B cell (primary cell): Measurements from ENCODE around the gene UBR1. TPM values are rescaled to one million over a fixed set of nuclear protein-coding genes. Genes with fewer than 3 reads are reported as not detected.

Source experiments
- ATAC-seq: fragments of 200-7000 bp; cut with Tn5 transposase; one replicate; pipeline ENCODE4 v1.10.0; 2021; ENCODE audit warnings: low read depth, mild to moderate bottlenecking, moderate number of reproducible peaks, moderate library complexity
- CTCF ChIA-PET: fragments of 350-600 bp; sonication (Branson Sonifier 250); formaldehyde crosslinking; loops from one replicate; lab custom pipeline; 2021; ENCODE audit warnings: antibody characterized with exemption, inconsistent platforms; lab: Charles Lee
- POLR2A ChIA-PET: fragments of 350-600 bp; sonication (Branson Sonifier 250); formaldehyde crosslinking; loops from one replicate; lab custom pipeline; 2021; ENCODE audit warnings: antibody characterized with exemption; lab: Charles Lee
- DNase-seq: peaks from one replicate; pipeline ENCODE4 v3.0.0; 2013
- H2AFZ ChIP-seq: 2 replicates; pipeline ENCODE4 v1.6.1; 2012; ENCODE audit warnings: mild to moderate bottlenecking, low read depth, low read length; ENCODE audit not compliant: insufficient read depth, poor library complexity, severe bottlenecking
- H3K27ac ChIP-seq, 2 donors: 1 replicate in 1 of 2; 2 replicates in 1 of 2; pipeline ENCODE4 v1.5.1; 2012 to 2013; ENCODE audit warnings: low read length in 2 of 2, mild to moderate bottlenecking in 2 of 2, moderate library complexity in 1 of 2
- H3K27me3 ChIP-seq, 4 experiments: fragments of 200-600 bp in 1 of 4; sonication (generic) in 1 of 4; replicated peaks in 1 of 4; 1 replicate in 2 of 4; 2 replicates in 2 of 4; pipeline versions ENCODE4 v1.6.1 to v1.7.0; 2013 to 2016; ENCODE audit warnings: low read length in 3 of 4, mild to moderate bottlenecking in 2 of 4, mixed read lengths in 1 of 4, moderate library complexity in 1 of 4; ENCODE audit not compliant: insufficient read depth in 4 of 4, control insufficient read depth in 3 of 4; ENCODE audit errors: control extremely low read depth in 1 of 4
- H3K36me3 ChIP-seq, 2 experiments: replicated peaks in 1 of 2; 1 replicate in 1 of 2; 2 replicates in 1 of 2; pipeline versions ENCODE4 v1.6.1 to v1.7.1; 2013; ENCODE audit warnings: low read length in 1 of 2; ENCODE audit not compliant: insufficient read depth in 2 of 2, control insufficient read depth in 1 of 2; ENCODE audit errors: control extremely low read depth in 1 of 2, extremely low read depth in 1 of 2
- H3K4me1 ChIP-seq, 2 donors: fragments of 200-600 bp in 1 of 2; sonication (generic) in 1 of 2; 1 replicate in 1 of 2; 2 replicates in 1 of 2; pipeline versions ENCODE4 v1.5.1 to v1.6.1; 2013 to 2017; ENCODE audit warnings: low read length in 2 of 2; ENCODE audit not compliant: control insufficient read depth in 2 of 2, insufficient read depth in 2 of 2
- H3K4me2 ChIP-seq: replicated peaks from 2 replicates; pipeline ENCODE3; 2012; ENCODE audit warnings: mild to moderate bottlenecking, low read depth, low read length; ENCODE audit not compliant: poor library complexity, severe bottlenecking
- H3K4me3 ChIP-seq, 5 experiments: fragments of 200-600 bp in 1 of 5; sonication (generic) in 1 of 5; 1 replicate in 3 of 5; 2 replicates in 2 of 5; pipeline versions ENCODE4 v1.5.1 to v1.7.0; 2011 to 2016; ENCODE audit warnings: low read length in 4 of 5, mild to moderate bottlenecking in 4 of 5, low read depth in 2 of 5, control low read depth in 1 of 5, moderate library complexity in 1 of 5; ENCODE audit not compliant: insufficient read depth in 1 of 5; ENCODE audit errors: control extremely low read depth in 1 of 5, extremely low read depth in 1 of 5
- H3K79me2 ChIP-seq: fragments of 200-600 bp; sonication (generic); one replicate; pipeline ENCODE4 v1.6.0; 2016; ENCODE audit warnings: low read length; ENCODE audit not compliant: control insufficient read depth, insufficient read depth
- H3K9ac ChIP-seq: fragments of 200-600 bp; sonication (generic); 2 replicates; pipeline ENCODE4 v1.6.1; 2017; ENCODE audit warnings: mild to moderate bottlenecking, low read length, moderate library complexity
- H3K9me3 ChIP-seq, 3 donors: one replicate each; pipeline versions ENCODE4 v1.6.1 to v1.7.1; 2013; ENCODE audit warnings: low read length in 2 of 3; ENCODE audit not compliant: control insufficient read depth in 2 of 3, insufficient read depth in 1 of 3; ENCODE audit errors: control extremely low read depth in 1 of 3
- H4K20me1 ChIP-seq: 2 replicates; pipeline ENCODE4 v1.6.0; 2012; ENCODE audit warnings: mild to moderate bottlenecking, low read length; ENCODE audit not compliant: insufficient read depth, control insufficient read depth, poor library complexity, severe bottlenecking
- H3K27ac Mint-ChIP-seq: one replicate; pipeline ENCODE4 v1.8.0; 2021; ENCODE audit warnings: mixed read lengths
- H3K27me3 Mint-ChIP-seq: one replicate; pipeline ENCODE4 v1.8.0; 2021; ENCODE audit warnings: mixed read lengths
- H3K4me1 Mint-ChIP-seq: one replicate; pipeline ENCODE4 v1.8.0; 2021; ENCODE audit warnings: mixed read lengths
- H3K4me3 Mint-ChIP-seq: one replicate; pipeline ENCODE4 v1.8.0; 2021; ENCODE audit warnings: mixed read lengths
- H3K9me3 Mint-ChIP-seq: one replicate; pipeline ENCODE4 v1.8.0; 2022; ENCODE audit warnings: mixed read lengths; ENCODE audit not compliant: insufficient read depth
- EZH2 ChIP-seq: IDR thresholded peaks from 2 replicates; pipeline ENCODE4 v1.6.1; 2012; ENCODE audit warnings: borderline replicate concordance, low read depth, mild to moderate bottlenecking, moderate library complexity, low read length; ENCODE audit not compliant: insufficient read depth, poor library complexity, severe bottlenecking
- WGBS: methylation state at CpG from one replicate; pipeline ENCODE4 v1.1.5; 2013; ENCODE audit warnings: missing lambda C conversion rate; ENCODE audit not compliant: insufficient coverage; 5-methylcytosine and 5-hydroxymethylcytosine counted together
- intact Hi-C: fragments of 100-400 bp; cut with micrococcal nuclease; formaldehyde crosslinking; loops from one replicate; pipeline ENCODE4 v1.10.0; 2022
- polyA plus RNA-seq: library from polyadenylated mRNA; depleted of rRNA; stranded (reverse); fragments of >200 nt; gene quantifications from 2 replicates; pipeline ENCODE4 v1.2.3, GENCODE V29; 2012
- total RNA-seq, 2 donors: library from RNA; stranded (reverse); fragments of 120-200 nt in 1 of 2; gene quantifications; 1 replicate in 1 of 2; 2 replicates in 1 of 2; pipeline versions ENCODE4 v1.2.3 to v1.2.4, GENCODE V29; 2013 to 2022
- TF ChIP-seq, protein P1 (sequence below): fragments of 200-600 bp; IDR thresholded peaks from one replicate; pipeline ENCODE4 v1.8.0; 2022; ENCODE audit warnings: antibody characterized with exemption, mild to moderate bottlenecking

Gene UBR1
- total and polyA plus RNA-seq, 2 donors (not counting 1 experiment from before 2014, with no cell fraction given): 9.7 to 66.7 TPM

DNA sequence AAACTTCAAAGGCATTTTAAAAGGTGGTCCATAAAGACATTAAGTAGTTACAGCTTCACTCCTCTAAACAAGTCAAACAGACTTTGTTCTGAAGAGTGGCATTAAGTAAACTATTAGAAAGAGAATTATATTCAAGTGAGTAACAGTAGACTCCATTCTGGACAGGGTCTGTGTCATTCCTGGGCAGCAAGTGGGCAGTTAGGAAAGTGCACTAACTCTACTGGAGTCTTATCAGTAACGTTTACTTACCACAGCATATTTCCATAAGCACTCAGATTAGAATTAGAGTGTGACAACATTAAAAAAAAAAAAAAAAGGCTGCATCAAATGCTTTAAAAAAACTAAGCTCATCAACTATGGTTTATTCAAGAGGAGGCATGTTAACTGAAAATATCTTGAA lies 10.6 kb downstream of the UBR1 start:
- peaks cover 42% of the 10 kb centered on the region for H3K4me1 Mint-ChIP-seq
- no peak overlapping the region for H3K4me3 Mint-ChIP-seq
- no peak overlapping the region for H3K27ac Mint-ChIP-seq
- Histone ChIP-seq H3K27me3 (no peaks in the 10 kb centered on the region), H3K4me1 (peaks cover 6 to 9% of the 10 kb centered on the region in 2 donors), H3K27ac (no peak overlapping the region), H3K9ac (no peak overlapping the region), H2AFZ (no peak overlapping the region), H3K9me3 (no peaks in the 10 kb centered on the region), H4K20me1 (peaks cover 6% of the 10 kb centered on the region), H3K4me3 (no peak overlapping the region), H3K36me3 (peaks cover 7 to 10% of the 10 kb centered on the region in 2 experiments), H3K4me2 (no peak overlapping the region), H3K79me2 (peaks cover 85% of the 10 kb centered on the region)
- CTCF ChIA-PET: no interaction called here
- H3K9me3 Mint-ChIP-seq: no peaks in the 10 kb centered on the region
- WGBS: no CpG with 5 or more reads among the region's 1 CpG
- ATAC-seq (no peak), DNase-seq (no peak)
- intact Hi-C loops: no loop called here
- no peaks in the 10 kb centered on the region for H3K27me3 Mint-ChIP-seq
- POLR2A ChIA-PET: no interaction called here
- TF ChIP-seq EZH2: no peak

DNA sequence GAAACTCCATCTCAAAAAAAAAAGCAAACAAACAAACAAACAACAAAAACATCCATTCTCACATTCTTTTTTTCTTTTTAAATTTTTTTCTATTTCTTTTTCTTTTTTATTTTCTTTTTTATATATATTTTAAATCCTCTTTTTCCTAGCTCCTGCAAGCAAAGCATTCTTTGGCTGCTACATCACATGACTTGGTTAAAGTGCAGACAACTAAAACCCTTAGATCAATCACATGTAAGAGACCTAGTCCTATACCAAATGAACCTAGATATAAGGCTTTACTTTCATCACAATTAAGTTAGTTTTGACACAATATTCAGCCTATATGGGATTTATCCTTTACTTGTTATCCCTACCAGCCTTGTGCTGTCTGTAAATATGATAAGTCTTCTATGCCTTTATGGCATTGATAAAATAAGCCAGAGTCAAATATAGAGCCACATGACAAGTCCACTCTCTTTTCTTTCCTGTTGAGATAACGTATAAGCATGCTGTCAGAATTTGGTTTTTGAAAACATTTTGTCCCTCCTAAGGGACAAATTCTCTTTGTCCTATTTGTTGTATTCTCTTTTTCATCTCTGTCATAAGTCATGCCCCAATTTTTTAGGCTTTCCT lies 11.3 kb downstream of the UBR1 start:
- ATAC-seq (no peak), DNase-seq (no peak)
- Histone ChIP-seq H4K20me1 (no peaks in the 10 kb centered on the region), H3K4me1 (peaks cover 6 to 9% of the 10 kb centered on the region in 2 donors), H3K79me2 (peaks cover 84% of the 10 kb centered on the region), H3K27me3 (no peaks in the 10 kb centered on the region), H3K27ac (no peak overlapping the region), H3K4me3 (no peak overlapping the region), H3K9ac (no peak overlapping the region), H3K36me3 (peaks cover 7 to 9% of the 10 kb centered on the region in 2 experiments), H3K9me3 (no peaks in the 10 kb centered on the region), H3K4me2 (no peak overlapping the region), H2AFZ (no peak overlapping the region)
- no peak overlapping the region for H3K4me3 Mint-ChIP-seq
- intact Hi-C loops: no loop called here
- TF ChIP-seq, protein P1, sequence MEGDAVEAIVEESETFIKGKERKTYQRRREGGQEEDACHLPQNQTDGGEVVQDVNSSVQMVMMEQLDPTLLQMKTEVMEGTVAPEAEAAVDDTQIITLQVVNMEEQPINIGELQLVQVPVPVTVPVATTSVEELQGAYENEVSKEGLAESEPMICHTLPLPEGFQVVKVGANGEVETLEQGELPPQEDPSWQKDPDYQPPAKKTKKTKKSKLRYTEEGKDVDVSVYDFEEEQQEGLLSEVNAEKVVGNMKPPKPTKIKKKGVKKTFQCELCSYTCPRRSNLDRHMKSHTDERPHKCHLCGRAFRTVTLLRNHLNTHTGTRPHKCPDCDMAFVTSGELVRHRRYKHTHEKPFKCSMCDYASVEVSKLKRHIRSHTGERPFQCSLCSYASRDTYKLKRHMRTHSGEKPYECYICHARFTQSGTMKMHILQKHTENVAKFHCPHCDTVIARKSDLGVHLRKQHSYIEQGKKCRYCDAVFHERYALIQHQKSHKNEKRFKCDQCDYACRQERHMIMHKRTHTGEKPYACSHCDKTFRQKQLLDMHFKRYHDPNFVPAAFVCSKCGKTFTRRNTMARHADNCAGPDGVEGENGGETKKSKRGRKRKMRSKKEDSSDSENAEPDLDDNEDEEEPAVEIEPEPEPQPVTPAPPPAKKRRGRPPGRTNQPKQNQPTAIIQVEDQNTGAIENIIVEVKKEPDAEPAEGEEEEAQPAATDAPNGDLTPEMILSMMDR: no peak
- H3K27me3 Mint-ChIP-seq: no peaks in the 10 kb centered on the region
- ChIA-PET POLR2A (no interaction called here), CTCF (no interaction called here)
- H3K9me3 Mint-ChIP-seq: no peaks in the 10 kb centered on the region
- peaks cover 45% of the 10 kb centered on the region for H3K4me1 Mint-ChIP-seq
- WGBS: no CpG with 5 or more reads among the region's 1 CpG
- no peak overlapping the region for H3K27ac Mint-ChIP-seq
